ENCODE measurements around the gene VSIG4. TPM values are rescaled to one million over a fixed set of nuclear protein-coding genes. Genes with fewer than 3 reads are reported as not detected.

The VSIG4 gene
- total RNA-seq, 2 experiments from 2014 or later = 0.23 TPM; not detected in 1

DNA sequence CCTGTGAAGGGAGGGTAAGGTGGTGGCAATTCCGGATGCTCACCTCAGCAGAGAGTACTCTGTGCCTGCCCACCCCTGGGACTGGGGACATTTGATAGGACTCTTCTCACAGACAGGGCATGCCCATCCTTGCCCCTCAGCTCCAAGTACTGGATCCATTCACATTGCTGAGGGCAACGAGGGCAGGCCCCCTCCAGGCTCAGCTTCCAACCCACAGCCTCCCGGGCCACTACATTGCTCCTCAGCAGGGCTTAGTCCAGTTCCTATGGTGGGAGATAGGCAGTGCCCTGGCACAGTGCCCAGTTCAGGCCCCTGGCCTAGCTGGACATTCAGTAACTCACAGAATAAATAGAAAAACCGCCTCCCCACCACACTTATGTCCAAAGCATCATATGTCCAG lies 15.1 kb upstream of the VSIG4 start:
- no peak for TF ChIP-seq CTCF (IDR thresholded peaks at IDR 0.05)
- DNase-seq (no peak), ATAC-seq (no peak)
- H3K36me3 Mint-ChIP-seq (ENCODE audit: low read depth) = no peaks in the 10 kb centered on the region
- H3K27ac Mint-ChIP-seq = no peak overlapping the region
- no peaks in the 10 kb centered on the region for H3K27me3 Mint-ChIP-seq
- H3K4me3 Mint-ChIP-seq = no peak overlapping the region
- peaks cover 5% of the 10 kb centered on the region for H3K4me1 Mint-ChIP-seq (ENCODE audit: low read depth)
- intact Hi-C loops (cut with micrococcal nuclease) = no loop called here
- CTCF ChIA-PET = no interaction called here
- H3K9me3 Mint-ChIP-seq = peaks cover 8% of the 10 kb centered on the region
- POLR2A ChIA-PET = no interaction called here

DNA sequence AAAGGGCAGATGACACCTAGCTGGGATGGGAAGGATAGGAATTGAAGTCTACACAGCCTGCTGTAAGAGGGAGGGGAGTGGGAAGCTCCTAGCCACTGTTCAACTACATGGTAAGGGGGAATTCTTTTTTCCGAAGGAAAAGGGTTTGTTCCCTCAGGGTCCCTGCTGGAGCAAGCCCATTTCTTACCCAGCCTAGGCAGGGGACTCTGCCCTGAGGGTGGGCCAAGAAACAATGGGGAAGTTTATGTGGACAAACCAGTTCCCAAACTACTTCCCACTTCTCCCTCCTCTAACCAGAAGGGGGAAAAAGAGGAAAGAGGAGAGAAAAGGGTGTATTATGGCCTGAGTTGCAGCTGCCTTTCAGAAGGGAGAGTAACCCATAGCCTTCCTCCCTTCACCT lies 13.5 kb upstream of the VSIG4 start:
- ChIA-PET POLR2A (interaction anchor here (0.7 kb wide), 1 partner anchor 875 kb away, joined by 3 read pairs; no protein-coding TSS in a partner anchor), CTCF (no interaction called here)
- DNase-seq = no peak
- no peaks in the 10 kb centered on the region for H3K27me3 Mint-ChIP-seq
- no peak for ATAC-seq
- TF ChIP-seq CTCF (IDR thresholded peaks at IDR 0.05) = no peak
- peaks cover 8% of the 10 kb centered on the region for H3K9me3 Mint-ChIP-seq
- no peak overlapping the region for H3K4me3 Mint-ChIP-seq
- intact Hi-C loops (cut with micrococcal nuclease) = no loop called here
- H3K36me3 Mint-ChIP-seq (ENCODE audit: low read depth) = no peaks in the 10 kb centered on the region
- H3K27ac Mint-ChIP-seq = no peak overlapping the region
- peaks cover 4% of the 10 kb centered on the region for H3K4me1 Mint-ChIP-seq (ENCODE audit: low read depth)

- ATAC-seq (no peak), DNase-seq (no peak)
- no peaks in the 10 kb centered on the region for H3K36me3 Mint-ChIP-seq (ENCODE audit: low read depth)
- no peak for TF ChIP-seq CTCF (IDR thresholded peaks at IDR 0.05)
- H3K4me1 Mint-ChIP-seq (ENCODE audit: low read depth) = peaks cover 15% of the 10 kb centered on the region
- no peak overlapping the region for H3K4me3 Mint-ChIP-seq
- ChIA-PET POLR2A (no interaction called here), CTCF (no interaction called here)
- no peak overlapping the region for H3K27ac Mint-ChIP-seq
- peaks cover 3% of the 10 kb centered on the region for H3K9me3 Mint-ChIP-seq
- intact Hi-C loops (cut with micrococcal nuclease) = no loop called here
- no peaks in the 10 kb centered on the region for H3K27me3 Mint-ChIP-seq
Observed at GRCh38 chrX:66051980-66052379, 12.1 kb upstream of the VSIG4 start.

GRCh38 chrX:66050140-66050569 lies 10.3 kb upstream of the VSIG4 start:
- POLR2A ChIA-PET = no interaction called here
- intact Hi-C loops (cut with micrococcal nuclease) = no loop called here

GRCh38 chrX:66049056-66049455 lies 9.2 kb upstream of the VSIG4 start:
- POLR2A ChIA-PET = no interaction called here
- no peak overlapping the region for H3K27ac Mint-ChIP-seq
- DNase-seq = no peak
- intact Hi-C loops (cut with micrococcal nuclease) = no loop called here
- H3K4me1 Mint-ChIP-seq (ENCODE audit: low read depth) = peaks cover 37% of the 10 kb centered on the region
- CTCF ChIA-PET = no interaction called here
- ATAC-seq = no peak
- no peaks in the 10 kb centered on the region for H3K9me3 Mint-ChIP-seq
- no peak overlapping the region for H3K4me3 Mint-ChIP-seq
- no peak for TF ChIP-seq CTCF (IDR thresholded peaks at IDR 0.05)
- H3K27me3 Mint-ChIP-seq = no peaks in the 10 kb centered on the region
- H3K36me3 Mint-ChIP-seq (ENCODE audit: low read depth) = no peaks in the 10 kb centered on the region

More at GRCh38 chrX:66050140-66050569, 10.3 kb upstream of the VSIG4 start:
- Mint-ChIP-seq H3K4me1 (ENCODE audit: low read depth) (peaks cover 34% of the 10 kb centered on the region), H3K9me3 (no peaks in the 10 kb centered on the region), H3K36me3 (ENCODE audit: low read depth) (no peaks in the 10 kb centered on the region), H3K27me3 (no peaks in the 10 kb centered on the region), H3K4me3 (no peak overlapping the region), H3K27ac (no peak overlapping the region)
- no peak for TF ChIP-seq CTCF (IDR thresholded peaks at IDR 0.05)
- CTCF ChIA-PET = interaction anchor here (1.3 kb wide), 1 partner anchor 11 kb away, joined by 6 read pairs; no protein-coding TSS in a partner anchor
- no peak for DNase-seq
- ATAC-seq = no peak

Data from activated CD8-positive, alpha-beta T cell treated with anti-CD3 and anti-CD28 coated beads for 36 hours (primary cell).